Ishikawa (cell line): ENCODE measurements around the gene SLC8A1.

Experiments used
- CEBPB ChIP-seq: IDR thresholded peaks from 2 replicates; pipeline ENCODE4 v1.6.1; 2012
- CREB1 ChIP-seq: IDR thresholded peaks from 2 replicates; pipeline ENCODE4 v1.6.1; 2012; ENCODE audit warnings: low read depth
- EGR1 ChIP-seq: IDR thresholded peaks from 2 replicates; pipeline ENCODE4 v1.6.1; 2012
- EP300 ChIP-seq: IDR thresholded peaks from 2 replicates; pipeline ENCODE4 v1.6.1; 2012; ENCODE audit warnings: borderline replicate concordance
- FOXM1 ChIP-seq: IDR thresholded peaks from 2 replicates; pipeline ENCODE4 v1.6.1; 2012; ENCODE audit warnings: low read depth, borderline replicate concordance
- MAX ChIP-seq: IDR thresholded peaks from 2 replicates; pipeline ENCODE4 v1.6.1; 2012
- NFIC ChIP-seq: IDR thresholded peaks from 2 replicates; pipeline ENCODE4 v1.6.1; 2012
- RAD21 ChIP-seq: IDR thresholded peaks from 2 replicates; pipeline ENCODE4 v1.6.1; 2012; ENCODE audit warnings: low read depth
- REST ChIP-seq: IDR thresholded peaks from 2 replicates; pipeline ENCODE4 v1.6.1; 2012; ENCODE audit warnings: low read depth, mild to moderate bottlenecking
- TAF1 ChIP-seq: IDR thresholded peaks from 2 replicates; pipeline ENCODE4 v1.6.1; 2012; ENCODE audit warnings: low read depth, mild to moderate bottlenecking
- TCF12 ChIP-seq: IDR thresholded peaks from 2 replicates; pipeline ENCODE4 v1.6.1; 2012; ENCODE audit warnings: low read depth
- TEAD4 ChIP-seq: IDR thresholded peaks from 2 replicates; pipeline ENCODE4 v1.6.1; 2012
- USF1 ChIP-seq: IDR thresholded peaks from 2 replicates; pipeline ENCODE4 v1.6.1; 2012
- YY1 ChIP-seq: IDR thresholded peaks from 2 replicates; pipeline ENCODE4 v1.6.1; 2012; ENCODE audit warnings: low read depth
- ZBTB7A ChIP-seq: IDR thresholded peaks from 2 replicates; pipeline ENCODE4 v1.6.1; 2012; ENCODE audit warnings: low read depth

The SLC8A1 gene

GRCh38 chr2:40430776-40431599 lies 20.9 kb downstream of the SLC8A1 start:
- TF ChIP-seq ZBTB7A = no peak
- no peak for TF ChIP-seq USF1
- TF ChIP-seq CEBPB = no peak
- TF ChIP-seq TAF1 = no peak
- no peak for TF ChIP-seq NFIC
- no peak for TF ChIP-seq FOXM1
- no peak for TF ChIP-seq EP300
- TF ChIP-seq YY1 = no peak
- no peak for TF ChIP-seq EGR1
- no peak for TF ChIP-seq REST

- no peak for TF ChIP-seq CREB1
- TF ChIP-seq NFIC = no peak
- TF ChIP-seq CEBPB = no peak
- TF ChIP-seq USF1 = no peak
Measured at GRCh38 chr2:40428439-40428838, 23.5 kb downstream of the SLC8A1 start.

GRCh38 chr2:40421631-40422297 lies 30.1 kb downstream of the SLC8A1 start:
- no peak for TF ChIP-seq TEAD4
- TF ChIP-seq EGR1 = no peak
- no peak for TF ChIP-seq TCF12

GRCh38 chr2:40420478-40420877 lies 31.4 kb downstream of the SLC8A1 start:
- no peak for TF ChIP-seq USF1

GRCh38 chr2:40419364-40419762 lies 32.5 kb downstream of the SLC8A1 start:
- TF ChIP-seq NFIC (no peak), TCF12 (no peak), RAD21 (no peak), CREB1 (no peak), EP300 (no peak), TAF1 (no peak), ZBTB7A (no peak), TEAD4 (no peak), REST (no peak), CEBPB (no peak), EGR1 (no peak), USF1 (no peak), YY1 (no peak), FOXM1 (no peak), MAX (no peak)
